ENCODE results near the gene RPS6KA1. TPM values are rescaled to one million over a fixed set of nuclear protein-coding genes. Genes with fewer than 3 reads are reported as not detected.

RPS6KA1 gene
- total and polyA plus RNA-seq, 9 of the 15 experiments (the other 6 are each of a cell fraction or from before 2014, with no cell fraction given) = 2.4 to 61.0 (median 35.5) TPM

GRCh38 chr1:26570287-26570686 is 40.7 kb downstream of the RPS6KA1 start:
- DNase-seq (ENCODE audit: extremely low read depth in 1 of 4, low spot score in 3 of 4) (no peak), FAIRE-seq (no peak), ATAC-seq (no peak)
- Histone ChIP-seq H3K4me1 (replicated peaks in 1 of 2; ENCODE audit: control insufficient read depth in 2 of 2, insufficient read depth in 2 of 2, low read length in 2 of 2) (peaks cover 7 to 12% of the 10 kb centered on the region in 2 experiments; a peak in 4 of 5 replicates), H3K9me1 (ENCODE audit: control insufficient read depth, insufficient read depth, low read length) (no peaks in the 10 kb centered on the region), H3K4me2 (ENCODE audit: insufficient read depth, low read length) (no peak overlapping the region), H3K36me3 (ENCODE audit: control insufficient read depth, insufficient read depth, low read length) (peaks cover 57% of the 10 kb centered on the region; the same call in 2 of the 3 replicates), H2AFZ (ENCODE audit: low read depth, low read length) (no peak overlapping the region), H4K20me1 (replicated peaks; ENCODE audit: control insufficient read depth, insufficient read depth, low read length) (no peaks in the 10 kb centered on the region), H3K79me2 (ENCODE audit: control insufficient read depth, insufficient read depth, low read length) (no peaks in the 10 kb centered on the region), H3K4me3 (no peak overlapping the region), H3K9me3 (replicated peaks; ENCODE audit: control insufficient read depth, insufficient read depth, low read depth, low read length) (no peaks in the 10 kb centered on the region), H3K27me3 (ENCODE audit: control insufficient read depth in 2 of 2, insufficient read depth in 2 of 2, low read length in 2 of 2) (no peaks in the 10 kb centered on the region), H3K27ac (ENCODE audit: extremely low read depth, low read depth, low read length) (no peak overlapping the region), H3K9ac (ENCODE audit: insufficient read depth in 1 of 2, low read depth in 2 of 2, low read length in 2 of 2) (no peak overlapping the region)
- 45% methylated on average over 4 of the region's 4 CpGs for WGBS (ENCODE audit: insufficient coverage, low coverage, missing lambda C conversion rate)
- CTCF ChIA-PET (ENCODE audit: low intra/inter-chr PET ratio) = interaction anchor here (0.6 kb wide), 1 partner anchor 9 kb away, joined by 3 read pairs; no protein-coding TSS in a partner anchor
- POLR2A ChIA-PET = interaction anchor here (0.9 to 1.0 kb wide), 2 partner anchors 8 to 13 kb away, joined by 3 to 5 read pairs; no protein-coding TSS in a partner anchor
- BruUV-seq (replicated peaks) = no TSS peak
- in situ Hi-C loops (cut with MboI) = no loop called here
- TF ChIP-seq MTA3 (IDR thresholded peaks at IDR 0.05; ENCODE audit: borderline replicate concordance) (no peak), ZNF24 (IDR thresholded peaks at IDR 0.05) (no peak), ZNF121 (CRISPR knock-in tag; conservative IDR thresholded peaks at IDR 0.05) (0 out of 2 replicates have a peak, but pooled peaks have one; percentile 5)
- intact Hi-C loops (cut with micrococcal nuclease) = no loop called here

DNA sequence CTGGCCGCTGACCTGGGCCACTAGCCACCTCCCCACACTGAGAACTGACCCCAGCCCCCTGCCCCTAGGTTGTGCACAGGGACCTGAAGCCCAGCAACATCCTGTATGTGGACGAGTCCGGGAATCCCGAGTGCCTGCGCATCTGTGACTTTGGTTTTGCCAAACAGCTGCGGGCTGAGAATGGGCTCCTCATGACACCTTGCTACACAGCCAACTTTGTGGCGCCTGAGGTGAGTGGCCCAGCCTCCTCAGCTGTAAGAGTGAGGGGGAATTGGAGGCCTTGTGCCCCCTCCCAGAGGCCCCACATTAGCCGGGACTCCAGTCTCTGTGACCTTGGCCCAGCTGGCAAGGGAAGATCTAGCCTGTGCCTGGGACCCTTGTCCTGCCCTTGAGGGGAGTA is 41.8 kb downstream of the RPS6KA1 start:
- DNase-seq (ENCODE audit: extremely low read depth in 1 of 4, low spot score in 3 of 4) = no peak
- Histone ChIP-seq H3K9me3 (replicated peaks; ENCODE audit: control insufficient read depth, insufficient read depth, low read depth, low read length) (no peaks in the 10 kb centered on the region), H3K9me1 (ENCODE audit: control insufficient read depth, insufficient read depth, low read length) (no peaks in the 10 kb centered on the region), H4K20me1 (replicated peaks; ENCODE audit: control insufficient read depth, insufficient read depth, low read length) (no peaks in the 10 kb centered on the region), H3K79me2 (ENCODE audit: control insufficient read depth, insufficient read depth, low read length) (no peaks in the 10 kb centered on the region), H2AFZ (ENCODE audit: low read depth, low read length) (no peak overlapping the region), H3K36me3 (ENCODE audit: control insufficient read depth, insufficient read depth, low read length) (peaks cover 52% of the 10 kb centered on the region; the same call in 2 of the 3 replicates), H3K27ac (ENCODE audit: extremely low read depth, low read depth, low read length) (no peak overlapping the region), H3K4me3 (no peak overlapping the region), H3K4me1 (replicated peaks in 1 of 2; ENCODE audit: control insufficient read depth in 2 of 2, insufficient read depth in 2 of 2, low read length in 2 of 2) (peaks cover 10 to 15% of the 10 kb centered on the region in 2 experiments; a peak in 4 of 5 replicates), H3K4me2 (ENCODE audit: insufficient read depth, low read length) (no peak overlapping the region), H3K9ac (ENCODE audit: insufficient read depth in 1 of 2, low read depth in 2 of 2, low read length in 2 of 2) (peak overlapping the region in 1 of 2 experiments; percentile 67; a peak in 1 of 4 replicates), H3K27me3 (ENCODE audit: control insufficient read depth in 2 of 2, insufficient read depth in 2 of 2, low read length in 2 of 2) (no peaks in the 10 kb centered on the region)
- 83% methylated on average over 8 of the region's 8 CpGs for WGBS (ENCODE audit: insufficient coverage, low coverage, missing lambda C conversion rate)
- intact Hi-C loops (cut with micrococcal nuclease) (no loop called here), in situ Hi-C loops (cut with MboI) (no loop called here)
- FAIRE-seq = no peak
- no peak for ATAC-seq
- ChIA-PET POLR2A (interaction anchor here (0.6 to 0.9 kb wide), 3 partner anchors 11 to 33 kb away, joined by 3 read pairs; no protein-coding TSS in a partner anchor), CTCF (ENCODE audit: low intra/inter-chr PET ratio) (no interaction called here)
- BruUV-seq (replicated peaks) = no TSS peak
- TF ChIP-seq RBM25 (IDR thresholded peaks at IDR 0.05; ENCODE audit: low read depth, low read length, severe bottlenecking) (no peak), ZNF75A (CRISPR knock-in tag; IDR thresholded peaks at IDR 0.05) (no peak), BRF1 (IDR thresholded peaks at IDR 0.05; ENCODE audit: borderline replicate concordance, extremely low read depth, insufficient read length) (no peak), NCOR1 (IDR thresholded peaks at IDR 0.05) (no peak), ZBTB11 (CRISPR knock-in tag; IDR thresholded peaks at IDR 0.05) (no peak), ATF1 (CRISPR knock-in tag; IDR thresholded peaks at IDR 0.05) (no peak), ATF1 (tag; IDR thresholded peaks at IDR 0.05) (no peak), ZNF707 (CRISPR knock-in tag; conservative IDR thresholded peaks at IDR 0.05) (no peak)
- TF ChIP-seq, protein P1, sequence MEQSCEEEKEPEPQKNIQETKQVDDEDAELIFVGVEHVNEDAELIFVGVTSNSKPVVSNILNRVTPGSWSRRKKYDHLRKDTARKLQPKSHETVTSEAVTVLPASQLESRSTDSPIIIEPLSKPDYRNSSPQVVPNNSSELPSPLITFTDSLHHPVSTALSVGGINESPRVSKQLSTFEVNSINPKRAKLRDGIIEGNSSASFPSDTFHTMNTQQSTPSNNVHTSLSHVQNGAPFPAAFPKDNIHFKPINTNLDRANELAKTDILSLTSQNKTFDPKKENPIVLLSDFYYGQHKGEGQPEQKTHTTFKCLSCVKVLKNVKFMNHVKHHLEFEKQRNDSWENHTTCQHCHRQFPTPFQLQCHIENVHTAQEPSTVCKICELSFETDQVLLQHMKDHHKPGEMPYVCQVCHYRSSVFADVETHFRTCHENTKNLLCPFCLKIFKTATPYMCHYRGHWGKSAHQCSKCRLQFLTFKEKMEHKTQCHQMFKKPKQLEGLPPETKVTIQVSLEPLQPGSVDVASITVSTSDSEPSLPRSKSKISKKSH (CRISPR knock-in tag; IDR thresholded peaks at IDR 0.05) = no peak
